Mesenchymal stem cell (in vitro differentiated cells and primary cell): ENCODE results near the gene CFAP58.

Experiments used
- DNase-seq: peaks from one replicate; pipeline ENCODE4 v3.0.0-alpha.2; 2013
- H2AFZ ChIP-seq: one replicate; pipeline ENCODE4 v1.6.1; 2013; ENCODE audit warnings: low read depth, mild to moderate bottlenecking, control low read depth, inconsistent platforms, low read length, moderate library complexity
- H2AK5ac ChIP-seq: 2 replicates; pipeline ENCODE4 v1.6.1; 2013; ENCODE audit warnings: low read length, moderate library complexity, mild to moderate bottlenecking, inconsistent platforms; ENCODE audit not compliant: severe bottlenecking
- H2BK120ac ChIP-seq: one replicate; pipeline ENCODE4 v1.6.1; 2013; ENCODE audit warnings: low read depth, mild to moderate bottlenecking, inconsistent platforms, low read length, moderate library complexity
- H2BK12ac ChIP-seq, 2 experiments: one replicate each; pipeline ENCODE4 v1.6.1; 2013; ENCODE audit warnings: inconsistent platforms in 2 of 2, low read length in 2 of 2, mild to moderate bottlenecking in 2 of 2, moderate library complexity in 2 of 2, control low read depth in 1 of 2
- H2BK15ac ChIP-seq: one replicate; pipeline ENCODE4 v1.6.1; 2013; ENCODE audit warnings: mild to moderate bottlenecking, low read depth, inconsistent platforms; ENCODE audit not compliant: poor library complexity, severe bottlenecking
- H2BK5ac ChIP-seq: 2 replicates; pipeline ENCODE4 v1.6.1; 2013; ENCODE audit warnings: low read depth, mild to moderate bottlenecking, low read length, control low read depth, inconsistent platforms; ENCODE audit not compliant: poor library complexity, severe bottlenecking
- H3K14ac ChIP-seq, 2 experiments: one replicate each; pipeline ENCODE4 v1.6.1; 2013; ENCODE audit warnings: inconsistent platforms in 2 of 2, low read length in 2 of 2, control low read depth in 1 of 2, mild to moderate bottlenecking in 1 of 2, moderate library complexity in 1 of 2
- H3K18ac ChIP-seq, 2 experiments: one replicate each; pipeline ENCODE4 v1.6.1; 2013; ENCODE audit warnings: inconsistent platforms in 2 of 2, low read length in 2 of 2, control low read depth in 1 of 2, low read depth in 1 of 2, mild to moderate bottlenecking in 1 of 2
- H3K23ac ChIP-seq, 2 experiments: one replicate each; pipeline ENCODE4 v1.6.1; 2013; ENCODE audit warnings: inconsistent platforms in 2 of 2, low read length in 2 of 2, mild to moderate bottlenecking in 2 of 2, moderate library complexity in 2 of 2, control low read depth in 1 of 2
- H3K27ac ChIP-seq: 2 replicates; pipeline ENCODE4 v1.5.1; 2013; ENCODE audit warnings: mild to moderate bottlenecking, moderate library complexity, low read length, control low read depth, inconsistent platforms; ENCODE audit not compliant: poor library complexity, severe bottlenecking
- H3K27me3 ChIP-seq, 2 experiments: 2 replicates each; pipeline versions ENCODE4 v1.6.1 to v1.7.0; 2013; ENCODE audit warnings: low read length in 2 of 2, mild to moderate bottlenecking in 2 of 2, moderate library complexity in 2 of 2, control low read depth in 1 of 2, inconsistent platforms in 1 of 2; ENCODE audit not compliant: control insufficient read depth in 1 of 2, insufficient read depth in 1 of 2
- H3K36me3 ChIP-seq, 2 experiments: 2 replicates each; pipeline versions ENCODE4 v1.6.1 to v1.7.0; 2013; ENCODE audit warnings: low read length in 2 of 2, control low read depth in 1 of 2, inconsistent platforms in 1 of 2, low read depth in 1 of 2, mild to moderate bottlenecking in 1 of 2; ENCODE audit not compliant: insufficient read depth in 2 of 2, control insufficient read depth in 1 of 2
- H3K4ac ChIP-seq, 2 experiments: one replicate each; pipeline ENCODE4 v1.6.1; 2013; ENCODE audit warnings: inconsistent platforms in 2 of 2, low read length in 2 of 2, mild to moderate bottlenecking in 2 of 2, moderate library complexity in 2 of 2, control low read depth in 1 of 2, low read depth in 1 of 2
- H3K4me1 ChIP-seq: 2 replicates; pipeline ENCODE4 v1.6.1; 2013; ENCODE audit warnings: low read depth, low read length, control low read depth; ENCODE audit not compliant: control insufficient read depth, insufficient read depth
- H3K4me2 ChIP-seq: 2 replicates; pipeline ENCODE4 v1.6.1; 2013; ENCODE audit warnings: low read length, mild to moderate bottlenecking, inconsistent platforms; ENCODE audit not compliant: poor library complexity, severe bottlenecking
- H3K4me3 ChIP-seq, 2 experiments: 2 replicates each; pipeline versions ENCODE4 v1.5.1 to v1.7.0; 2013; ENCODE audit warnings: low read length in 2 of 2, mild to moderate bottlenecking in 2 of 2, control low read depth in 1 of 2, low read depth in 1 of 2; ENCODE audit not compliant: insufficient read depth in 1 of 2
- H3K79me1 ChIP-seq: replicated peaks from 2 replicates; pipeline ENCODE4 v1.6.1; 2013; ENCODE audit warnings: mild to moderate bottlenecking, control low read depth, low read length, inconsistent platforms; ENCODE audit not compliant: poor library complexity, severe bottlenecking
- H3K9ac ChIP-seq: 2 replicates; pipeline ENCODE4 v1.7.0; 2013; ENCODE audit warnings: mild to moderate bottlenecking, low read length, moderate library complexity
- H3K9me3 ChIP-seq: 2 replicates; pipeline ENCODE4 v1.7.0; 2013; ENCODE audit warnings: mild to moderate bottlenecking, low read length; ENCODE audit not compliant: control insufficient read depth
- H4K8ac ChIP-seq: one replicate; pipeline ENCODE4 v1.6.1; 2013; ENCODE audit warnings: inconsistent platforms, mild to moderate bottlenecking, low read length, moderate library complexity
- H4K91ac ChIP-seq: one replicate; pipeline ENCODE4 v1.6.1; 2013; ENCODE audit warnings: mild to moderate bottlenecking, low read length, inconsistent platforms
- WGBS: methylation state at CpG from one replicate; pipeline ENCODE4 v1.1.7; 2013; ENCODE audit warnings: mixed read lengths; 5-methylcytosine and 5-hydroxymethylcytosine counted together

CFAP58 gene

DNA sequence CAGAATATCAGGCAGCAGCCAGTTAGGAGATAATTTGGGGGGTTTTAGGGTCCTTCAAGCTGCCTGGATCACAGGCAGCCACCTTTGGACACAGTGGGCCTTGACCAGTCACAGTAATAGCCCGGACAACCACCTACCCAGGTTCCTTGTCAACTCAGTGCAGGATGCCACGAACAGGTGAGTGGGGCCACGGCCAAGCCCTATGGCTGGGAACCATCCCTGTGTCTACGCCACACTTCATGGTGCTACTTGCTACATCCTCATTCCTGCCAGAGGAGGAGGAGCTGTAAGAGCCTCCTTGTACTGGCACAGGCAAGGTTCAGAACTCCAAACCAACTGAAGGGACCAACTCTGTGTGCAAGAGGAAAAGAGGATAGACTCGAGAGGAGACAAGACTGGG, 35.3 kb upstream of the CFAP58 start:
- no peak overlapping the region for H3K27ac ChIP-seq
- H4K8ac ChIP-seq: no peak overlapping the region
- no peak overlapping the region for H3K4ac ChIP-seq
- peaks cover 40 to 49% of the 10 kb centered on the region in 2 experiments for H3K36me3 ChIP-seq
- H3K4me2 ChIP-seq: no peak overlapping the region
- no peak overlapping the region for H3K18ac ChIP-seq
- peaks cover 32% of the 10 kb centered on the region for H3K4me1 ChIP-seq
- no peaks in the 10 kb centered on the region for H3K27me3 ChIP-seq
- peak overlapping the region; percentile 54 for H3K9ac ChIP-seq
- 100% methylated on average over 3 of the region's 5 CpGs for WGBS
- H2AFZ ChIP-seq: no peak overlapping the region
- H4K91ac ChIP-seq: no peak overlapping the region
- DNase-seq: no peak
- H2BK15ac ChIP-seq: no peak overlapping the region
- H3K9me3 ChIP-seq: no peaks in the 10 kb centered on the region
- H2AK5ac ChIP-seq: no peak overlapping the region
- no peak overlapping the region for H2BK5ac ChIP-seq
- H3K4me3 ChIP-seq: no peak overlapping the region
- no peak overlapping the region for H2BK12ac ChIP-seq
- H3K14ac ChIP-seq: no peak overlapping the region
- no peak overlapping the region for H3K23ac ChIP-seq
- H2BK120ac ChIP-seq: no peak overlapping the region
- peaks cover 41% of the 10 kb centered on the region for H3K79me1 ChIP-seq

DNA sequence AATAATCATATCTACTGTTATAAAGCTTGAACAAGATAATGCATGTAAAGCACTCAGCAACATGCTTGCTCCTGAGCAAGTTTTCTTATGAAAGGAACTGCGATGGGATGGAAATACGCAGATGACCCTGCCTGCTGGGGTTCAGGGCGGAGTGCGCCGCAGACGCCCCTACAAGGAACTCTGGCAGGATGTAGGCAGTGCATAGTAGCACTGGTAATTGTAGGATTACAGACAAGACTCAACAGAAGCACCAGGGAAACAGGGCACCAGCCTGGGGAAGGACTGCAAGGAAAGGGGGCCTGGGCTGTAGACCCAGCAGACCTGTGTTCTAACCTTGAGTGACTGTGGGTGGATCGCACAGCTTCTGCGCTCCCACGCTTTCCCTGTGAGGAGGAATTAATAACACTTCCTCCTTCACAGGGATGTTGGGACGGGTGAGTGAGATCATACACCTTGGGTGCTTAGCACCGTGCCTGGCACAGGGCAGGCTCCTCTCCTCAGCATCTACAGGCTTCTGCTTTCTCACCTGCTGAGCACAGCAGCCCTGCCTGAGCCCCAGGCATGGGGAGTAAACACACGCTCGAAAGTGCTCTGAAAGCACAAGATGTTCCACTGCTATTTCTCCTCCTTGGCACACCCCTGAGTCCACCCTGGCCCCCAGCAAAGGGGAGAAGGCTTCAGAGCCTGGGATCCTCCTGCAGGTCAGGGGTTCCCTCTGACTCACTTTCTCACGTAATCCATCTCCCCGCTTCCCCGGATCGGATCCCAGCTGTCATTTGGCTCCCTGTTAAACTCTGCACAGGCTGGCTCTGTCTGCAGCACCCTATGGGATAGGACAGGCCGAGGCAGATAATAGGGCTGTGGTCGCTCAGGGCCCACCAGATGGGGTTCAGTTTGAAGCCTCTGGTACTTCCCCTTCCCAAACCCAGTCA, 34.6 kb upstream of the CFAP58 start:
- DNase-seq: peak; percentile 67
- WGBS: 76% methylated on average over 18 of the region's 19 CpGs
- H3K36me3 ChIP-seq: peaks cover 39 to 49% of the 10 kb centered on the region in 2 experiments
- H3K9me3 ChIP-seq: no peaks in the 10 kb centered on the region
- peaks cover 32% of the 10 kb centered on the region for H3K4me1 ChIP-seq
- H2AFZ ChIP-seq: no peak overlapping the region
- H3K79me1 ChIP-seq: peaks cover 39% of the 10 kb centered on the region
- H2BK5ac ChIP-seq: no peak overlapping the region
- H3K14ac ChIP-seq: no peak overlapping the region
- H3K23ac ChIP-seq: no peak overlapping the region
- peak overlapping the region in 1 of 2 experiments; percentile 2 for H3K4me3 ChIP-seq
- peak overlapping the region; percentile 24 for H3K27ac ChIP-seq
- no peak overlapping the region for H4K91ac ChIP-seq
- no peak overlapping the region for H2BK120ac ChIP-seq
- H4K8ac ChIP-seq: no peak overlapping the region
- H3K4ac ChIP-seq: no peak overlapping the region
- no peak overlapping the region for H2AK5ac ChIP-seq
- H3K18ac ChIP-seq: no peak overlapping the region
- H2BK15ac ChIP-seq: no peak overlapping the region
- no peaks in the 10 kb centered on the region for H3K27me3 ChIP-seq
- peak overlapping the region in 1 of 2 experiments; percentile 30 for H2BK12ac ChIP-seq
- H3K9ac ChIP-seq: peak overlapping the region; percentile 54
- no peak overlapping the region for H3K4me2 ChIP-seq

DNA sequence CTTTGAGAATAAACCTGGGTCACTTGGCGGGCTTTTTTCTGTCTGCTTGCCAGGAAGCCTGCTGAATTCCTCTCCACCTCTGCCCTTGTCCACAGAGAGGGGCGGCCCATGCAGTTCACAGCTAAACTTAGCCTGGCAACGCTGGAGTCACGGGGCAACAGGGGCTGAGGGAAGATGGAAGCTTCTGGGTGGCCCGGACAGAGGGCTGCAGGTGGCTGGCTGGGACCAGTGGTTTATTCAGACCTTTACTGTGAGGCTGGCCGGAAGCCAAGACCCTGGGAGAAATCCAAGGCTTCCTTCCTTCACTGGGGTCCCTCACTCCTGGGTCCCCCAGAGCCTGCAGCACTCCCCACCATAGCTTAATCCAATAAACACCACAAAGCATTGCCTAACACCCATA, 32.4 kb upstream of the CFAP58 start:
- WGBS: 89% methylated on average over 6 of the region's 6 CpGs
- Histone ChIP-seq H3K9me3 (no peaks in the 10 kb centered on the region), H3K79me1 (peaks cover 39% of the 10 kb centered on the region), H2AK5ac (no peak overlapping the region), H3K9ac (peak overlapping the region; percentile 21), H3K4ac (no peak overlapping the region), H3K27ac (no peak overlapping the region), H4K8ac (no peak overlapping the region), H3K36me3 (peaks cover 35 to 46% of the 10 kb centered on the region in 2 experiments), H3K4me2 (no peak overlapping the region), H2BK120ac (no peak overlapping the region), H3K14ac (no peak overlapping the region), H3K4me3 (no peak overlapping the region), H4K91ac (no peak overlapping the region), H2BK5ac (no peak overlapping the region), H3K27me3 (no peaks in the 10 kb centered on the region), H2BK15ac (no peak overlapping the region), H2AFZ (no peak overlapping the region), H3K23ac (no peak overlapping the region), H2BK12ac (no peak overlapping the region), H3K18ac (no peak overlapping the region), H3K4me1 (peaks cover 41% of the 10 kb centered on the region)
- DNase-seq: no peak

DNA sequence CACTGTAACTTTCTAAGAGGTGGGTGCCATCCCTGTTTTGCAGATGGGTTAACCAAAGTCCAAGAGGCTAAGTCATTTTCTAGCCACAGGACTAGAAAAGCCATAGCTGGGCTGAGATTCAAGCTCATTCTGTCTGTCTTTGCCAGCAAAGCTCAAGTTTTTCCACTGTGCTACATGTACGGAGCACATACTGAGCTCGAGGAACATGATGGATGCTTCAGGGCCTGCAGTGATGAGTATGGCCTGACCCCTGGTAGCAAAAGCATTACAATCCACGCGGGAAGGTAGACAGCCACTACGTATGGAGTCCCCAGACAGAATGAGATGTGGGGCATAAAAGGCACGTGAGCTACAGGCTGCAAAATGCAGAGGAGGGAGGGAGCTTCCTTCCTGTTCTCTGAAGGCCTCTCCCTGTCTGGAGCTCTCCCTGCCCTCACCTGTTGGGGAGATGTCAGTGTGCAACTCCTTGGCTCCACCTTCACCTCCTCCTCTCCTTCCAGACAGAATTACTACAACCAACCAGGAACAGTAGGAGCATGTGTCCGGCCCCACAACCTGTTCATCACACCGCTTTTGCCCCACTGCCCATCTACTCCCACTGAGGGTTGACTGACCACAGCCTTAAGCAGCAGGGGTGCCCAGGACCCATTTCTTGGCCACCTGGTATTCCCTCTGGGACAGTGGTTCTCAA, 31.8 kb upstream of the CFAP58 start:
- H4K8ac ChIP-seq: no peak overlapping the region
- H2BK120ac ChIP-seq: no peak overlapping the region
- no peak overlapping the region for H3K27ac ChIP-seq
- 91% methylated on average over 8 of the region's 8 CpGs for WGBS
- DNase-seq: no peak
- peak overlapping the region in 1 of 2 experiments; percentile 9 for H3K14ac ChIP-seq
- H3K23ac ChIP-seq: no peak overlapping the region
- no peak overlapping the region for H2BK12ac ChIP-seq
- H4K91ac ChIP-seq: no peak overlapping the region
- H3K4ac ChIP-seq: no peak overlapping the region
- no peaks in the 10 kb centered on the region for H3K27me3 ChIP-seq
- no peak overlapping the region for H3K4me2 ChIP-seq
- H3K9me3 ChIP-seq: no peaks in the 10 kb centered on the region
- no peak overlapping the region for H2AFZ ChIP-seq
- H3K79me1 ChIP-seq: peaks cover 34% of the 10 kb centered on the region
- H3K4me1 ChIP-seq: peaks cover 43% of the 10 kb centered on the region
- peaks cover 36 to 47% of the 10 kb centered on the region in 2 experiments for H3K36me3 ChIP-seq
- H2BK5ac ChIP-seq: no peak overlapping the region
- H3K18ac ChIP-seq: peak overlapping the region; percentile 5 to 37
- H3K4me3 ChIP-seq: peak overlapping the region in 1 of 2 experiments; percentile 16
- H2AK5ac ChIP-seq: no peak overlapping the region
- peak overlapping the region; percentile 21 for H3K9ac ChIP-seq
- no peak overlapping the region for H2BK15ac ChIP-seq
